Stomach (tissue), 9 donors: Measurements from ENCODE around the gene NCK2. TPM values are rescaled to one million over a fixed set of nuclear protein-coding genes. Genes with fewer than 3 reads are reported as not detected.

ENCODE experiments used
- DNase-seq, 2 donors: peaks; one replicate each; pipeline versions ENCODE4 v3.0.0 to v3.0.0-alpha.2; 2013 to 2019
- H3K27ac ChIP-seq, 5 donors: fragments of 200-600 bp in 4 of 5; sonication (generic) in 4 of 5; one replicate each; pipeline ENCODE4 v1.5.1; 2013 to 2019; ENCODE audit warnings: mild to moderate bottlenecking in 1 of 5, moderate library complexity in 1 of 5
- H3K27me3 ChIP-seq, 3 donors: fragments of 200-600 bp; sonication (generic); one replicate each; pipeline ENCODE4 v1.5.1; 2017 to 2019; ENCODE audit warnings: mixed run types in 1 of 3
- H3K36me3 ChIP-seq, 4 donors: fragments of 200-600 bp; sonication (generic); 1 replicate in 3 of 4; 2 replicates in 1 of 4; pipeline ENCODE4 v1.5.1; 2016 to 2019
- H3K4me1 ChIP-seq, 4 donors: fragments of 200-600 bp; sonication (generic); one replicate each; pipeline ENCODE4 v1.5.1; 2016 to 2019
- H3K4me3 ChIP-seq, 4 donors: fragments of 200-600 bp; sonication (generic) in 3 of 4; one replicate each; pipeline ENCODE4 v1.5.1; 2016 to 2019; ENCODE audit warnings: mild to moderate bottlenecking in 1 of 4
- H3K9me3 ChIP-seq, 4 donors: fragments of 200-600 bp; sonication (generic); one replicate each; pipeline ENCODE4 v1.5.1; 2016 to 2019
- EP300 ChIP-seq: sonication (generic); formaldehyde crosslinking; IDR thresholded peaks from one replicate; pipeline ENCODE4 v1.6.1; 2017; ENCODE audit warnings: antibody characterized with exemption
- POLR2A ChIP-seq, 4 donors: fragments of 450-650 bp; IDR thresholded peaks; one replicate each; pipeline ENCODE4 v1.6.1; 2016; ENCODE audit warnings: antibody characterized with exemption in 4 of 4, control low read depth in 2 of 4, mild to moderate bottlenecking in 1 of 4, moderate library complexity in 1 of 4
- POLR2AphosphoS5 ChIP-seq, 3 donors: sonication (generic); formaldehyde crosslinking; IDR thresholded peaks; one replicate each; pipeline ENCODE4 v1.6.1; 2016; ENCODE audit warnings: antibody characterized with exemption in 3 of 3
- WGBS, 5 donors: extraction: QIAGEN DNeasy Blood & Tissue Kit in 3 of 5; methylation state at CpG; one replicate each; pipeline versions ENCODE4 v1.1.5 to v1.1.7; 2013 to 2018; 5-methylcytosine and 5-hydroxymethylcytosine counted together
- intact Hi-C: fragments of 100-400 bp; cut with DNase I; formaldehyde crosslinking; loops from one replicate; pipeline ENCODE4 v1.15.1; 2023; ENCODE audit warnings: low total_unique reads
- polyA plus RNA-seq, 3 donors: library from polyadenylated mRNA; stranded (reverse); fragments of 200-250 nt; gene quantifications; one replicate each; pipeline ENCODE4 v1.2.3, GENCODE V29; 2013
- total RNA-seq, 5 donors: library from RNA; depleted of rRNA; stranded (reverse); fragments of >200 nt; gene quantifications; one replicate each; pipeline versions ENCODE4 v1.1.0 to v1.2.3, GENCODE V29; 2014 to 2016
- TF ChIP-seq, protein P1 (sequence below), 7 experiments: fragments of 450-650 bp in 4 of 7; fragments of 200-600 bp in 3 of 7; sonication (generic) in 3 of 7; IDR thresholded peaks; one replicate each; pipeline ENCODE4 v1.5.1; 2016 to 2019; ENCODE audit warnings: antibody characterized with exemption in 7 of 7, control low read depth in 2 of 7, mild to moderate bottlenecking in 1 of 7
- donor health status: healthy with polysubstance abuse.
- donor health status: Bipolar disorder and iron deficiency.
- donor health status: healthy.

Gene NCK2
- total and polyA plus RNA-seq, 8 donors: 23.1 to 88.9 (median 42.6) TPM

DNA sequence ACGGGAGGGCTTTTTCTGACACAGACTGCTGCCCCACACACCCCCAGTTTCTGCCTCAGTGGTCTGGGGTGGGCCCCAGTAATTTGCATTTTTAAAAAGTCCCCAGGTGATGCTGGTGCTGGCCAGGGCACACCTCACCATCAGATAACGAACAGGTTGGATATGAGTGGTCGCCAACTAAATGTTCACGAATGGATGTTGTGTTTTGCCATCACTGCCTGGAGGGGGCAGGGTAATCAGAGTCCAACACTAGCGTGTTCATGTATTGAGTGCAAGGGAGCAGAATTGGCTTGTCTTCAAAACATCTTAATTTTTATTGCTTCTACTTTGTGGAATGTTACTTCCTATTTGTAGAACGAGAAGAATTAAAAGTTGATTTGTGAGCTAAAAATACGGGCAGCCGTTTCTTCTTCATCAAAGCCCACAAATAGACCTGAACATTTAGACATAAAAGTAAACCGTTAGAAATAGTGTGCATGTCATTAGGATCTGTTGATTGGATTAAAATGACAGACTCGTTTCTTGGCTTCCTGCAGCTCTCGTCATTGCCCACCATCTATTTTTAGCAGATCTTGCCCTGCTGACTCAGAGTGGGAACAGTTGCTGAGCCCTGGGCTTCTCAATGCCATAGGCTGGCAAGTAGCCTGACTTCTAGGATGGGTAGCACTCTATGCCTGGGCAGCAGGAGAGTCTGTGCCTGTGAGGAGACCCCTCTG is 45.2 kb downstream of the NCK2 start:
- Histone ChIP-seq H3K9me3 (no peaks in the 10 kb centered on the region), H3K4me3 (no peak overlapping the region), H3K36me3 (no peaks in the 10 kb centered on the region), H3K27ac (peak overlapping the region; percentile 9 to 69 (median 52)), H3K27me3 (no peaks in the 10 kb centered on the region), H3K4me1 (peaks cover 23 to 78% (median 60%) of the 10 kb centered on the region in 4 donors)
- 49 to 65% (median 56%) methylated on average over 11 of the region's 11 CpGs for WGBS, 5 donors
- DNase-seq: peak in 1 of 2 donors; percentile 60
- no peak for TF ChIP-seq POLR2A (IDR thresholded peaks at IDR 0.05)
- TF ChIP-seq POLR2AphosphoS5 (IDR thresholded peaks at IDR 0.05): peak in 1 of 3 donors; percentile 9
- intact Hi-C loops: no loop called here

- Histone ChIP-seq H3K9me3 (no peaks in the 10 kb centered on the region), H3K4me3 (no peak overlapping the region), H3K27me3 (no peaks in the 10 kb centered on the region), H3K27ac (peak overlapping the region; percentile 9 to 69 (median 52)), H3K36me3 (no peaks in the 10 kb centered on the region), H3K4me1 (peaks cover 21 to 79% (median 60%) of the 10 kb centered on the region in 4 donors)
- WGBS, 5 donors: 46 to 56% (median 50%) methylated on average over 10 of the region's 10 CpGs
- DNase-seq: no peak
- intact Hi-C loops: no loop called here
- TF ChIP-seq, protein P1, sequence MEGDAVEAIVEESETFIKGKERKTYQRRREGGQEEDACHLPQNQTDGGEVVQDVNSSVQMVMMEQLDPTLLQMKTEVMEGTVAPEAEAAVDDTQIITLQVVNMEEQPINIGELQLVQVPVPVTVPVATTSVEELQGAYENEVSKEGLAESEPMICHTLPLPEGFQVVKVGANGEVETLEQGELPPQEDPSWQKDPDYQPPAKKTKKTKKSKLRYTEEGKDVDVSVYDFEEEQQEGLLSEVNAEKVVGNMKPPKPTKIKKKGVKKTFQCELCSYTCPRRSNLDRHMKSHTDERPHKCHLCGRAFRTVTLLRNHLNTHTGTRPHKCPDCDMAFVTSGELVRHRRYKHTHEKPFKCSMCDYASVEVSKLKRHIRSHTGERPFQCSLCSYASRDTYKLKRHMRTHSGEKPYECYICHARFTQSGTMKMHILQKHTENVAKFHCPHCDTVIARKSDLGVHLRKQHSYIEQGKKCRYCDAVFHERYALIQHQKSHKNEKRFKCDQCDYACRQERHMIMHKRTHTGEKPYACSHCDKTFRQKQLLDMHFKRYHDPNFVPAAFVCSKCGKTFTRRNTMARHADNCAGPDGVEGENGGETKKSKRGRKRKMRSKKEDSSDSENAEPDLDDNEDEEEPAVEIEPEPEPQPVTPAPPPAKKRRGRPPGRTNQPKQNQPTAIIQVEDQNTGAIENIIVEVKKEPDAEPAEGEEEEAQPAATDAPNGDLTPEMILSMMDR (IDR thresholded peaks at IDR 0.05): no peak
- TF ChIP-seq EP300: no peak
- TF ChIP-seq POLR2AphosphoS5 (IDR thresholded peaks at IDR 0.05): no peak
- TF ChIP-seq POLR2A (IDR thresholded peaks at IDR 0.05): no peak
Observed at GRCh38 chr2:105790461-105791149, 45.9 kb downstream of the NCK2 start.

DNA sequence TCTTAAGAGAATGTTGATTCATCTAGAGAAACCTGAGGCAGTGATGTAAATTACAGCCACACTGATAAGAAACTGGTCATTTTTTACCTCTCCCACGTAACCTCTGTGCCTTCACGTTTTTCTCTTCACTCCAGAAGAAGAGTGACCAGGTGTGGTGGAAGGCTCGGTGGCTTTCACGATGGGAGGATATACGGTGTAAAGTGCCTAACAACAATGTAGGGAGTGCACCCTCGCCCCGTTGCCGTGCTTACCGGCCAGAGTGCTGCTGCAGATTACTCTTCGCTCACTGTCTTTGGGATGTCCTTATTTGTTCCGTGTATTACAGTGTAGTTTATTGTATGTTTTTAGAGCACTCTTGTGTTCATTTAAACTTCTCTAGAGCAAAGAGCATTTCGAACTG is 46.5 kb downstream of the NCK2 start:
- 69 to 87% (median 82%) methylated on average over 12 of the region's 12 CpGs for WGBS, 5 donors
- DNase-seq: no peak
- Histone ChIP-seq H3K9me3 (no peaks in the 10 kb centered on the region), H3K27me3 (no peaks in the 10 kb centered on the region), H3K4me3 (no peak overlapping the region), H3K4me1 (peaks cover 23 to 79% (median 60%) of the 10 kb centered on the region in 4 donors), H3K36me3 (no peaks in the 10 kb centered on the region), H3K27ac (peak overlapping the region in 2 of 5 donors; percentile 56 to 69)
- no peak for TF ChIP-seq POLR2A (IDR thresholded peaks at IDR 0.05)
- TF ChIP-seq EP300: no peak
- TF ChIP-seq, protein P1 (IDR thresholded peaks at IDR 0.05): no peak
- TF ChIP-seq POLR2AphosphoS5 (IDR thresholded peaks at IDR 0.05): no peak
- intact Hi-C loops: no loop called here

GRCh38 chr2:105792561-105792960 is 47.8 kb downstream of the NCK2 start:
- WGBS, 5 donors: 85 to 93% (median 91%) methylated on average over 7 of the region's 7 CpGs
- no peak for DNase-seq
- intact Hi-C loops: no loop called here
- H3K36me3 ChIP-seq: no peaks in the 10 kb centered on the region
- H3K27ac ChIP-seq: no peak overlapping the region
- no peak overlapping the region for H3K4me3 ChIP-seq
- H3K27me3 ChIP-seq: no peaks in the 10 kb centered on the region
- TF ChIP-seq, protein P1 (IDR thresholded peaks at IDR 0.05): no peak
- no peak for TF ChIP-seq POLR2A (IDR thresholded peaks at IDR 0.05)
- no peak for TF ChIP-seq EP300
- TF ChIP-seq POLR2AphosphoS5 (IDR thresholded peaks at IDR 0.05): no peak
- peaks cover 32 to 79% (median 60%) of the 10 kb centered on the region in 4 donors for H3K4me1 ChIP-seq
- H3K9me3 ChIP-seq: no peaks in the 10 kb centered on the region
